ENCODE data around the gene EXOSC10. TPM values are rescaled to one million over a fixed set of nuclear protein-coding genes. Genes with fewer than 3 reads are reported as not detected.
A peak's percentile ranks its signal among the peaks of the same experiment; 100 is the strongest.
"Not testable (repeated sequence)": the region's sequence is repeated elsewhere in the genome, so short reads cannot be mapped to it uniquely, and the experiment has no call there.

The EXOSC10 gene
- total and polyA plus RNA-seq, 2 experiments from 2014 or later = 47.0 to 47.2 TPM

GRCh38 chr1:11041048-11041447 is 58.6 kb downstream of the EXOSC10 start:
- no peak overlapping the region for H3K4me2 ChIP-seq

GRCh38 chr1:11040105-11040429 is 59.6 kb downstream of the EXOSC10 start:
- not testable (repeated sequence) for H3K27ac ChIP-seq; H3K27me3 ChIP-seq; DNase-seq (ENCODE audit: low spot score); H3K36me3 ChIP-seq (replicated peaks; ENCODE audit: insufficient read depth, low read depth); H3K4me1 ChIP-seq (ENCODE audit: insufficient read depth); H4K20me1 ChIP-seq (ENCODE audit: insufficient read depth, poor library complexity, severe bottlenecking); H3K79me2 ChIP-seq; H3K4me2 ChIP-seq; H2AFZ ChIP-seq; H3K9me3 ChIP-seq (ENCODE audit: low read depth); H3K4me3 ChIP-seq; H3K9me2 ChIP-seq (replicated peaks; ENCODE audit: insufficient read depth)
- 87% methylated on average over 7 of the region's 7 CpGs for WGBS (ENCODE audit: low lambda C conversion rate, missing lambda C conversion rate)

More at GRCh38 chr1:11041048-11041447, 58.6 kb downstream of the EXOSC10 start:
- no peak overlapping the region for H3K27ac ChIP-seq
- H4K20me1 ChIP-seq (ENCODE audit: insufficient read depth, poor library complexity, severe bottlenecking) = no peaks in the 10 kb centered on the region
- no peaks in the 10 kb centered on the region for H3K27me3 ChIP-seq
- H3K4me1 ChIP-seq (ENCODE audit: insufficient read depth) = no peaks in the 10 kb centered on the region
- no peak overlapping the region for H3K4me3 ChIP-seq
- no peaks in the 10 kb centered on the region for H3K36me3 ChIP-seq (replicated peaks; ENCODE audit: insufficient read depth, low read depth)
- H3K9me3 ChIP-seq (ENCODE audit: low read depth) = no peaks in the 10 kb centered on the region
- TF ChIP-seq CTCF (IDR thresholded peaks at IDR 0.05; ENCODE audit: poor library complexity) (no peak), EZH2 (IDR thresholded peaks at IDR 0.05; ENCODE audit: borderline replicate concordance) (no peak), EZH2phosphoT487 (IDR thresholded peaks at IDR 0.05; ENCODE audit: low read depth, severe bottlenecking, unreplicated experiment) (no peak)
- DNase-seq (ENCODE audit: low spot score) = no peak
- H2AFZ ChIP-seq = no peak overlapping the region
- H3K79me2 ChIP-seq = no peaks in the 10 kb centered on the region
- no peaks in the 10 kb centered on the region for H3K9me2 ChIP-seq (replicated peaks; ENCODE audit: insufficient read depth)

GRCh38 chr1:11039351-11040104 is 60.1 kb downstream of the EXOSC10 start:
- 60% methylated on average over 2 of the region's 2 CpGs for WGBS (ENCODE audit: low lambda C conversion rate, missing lambda C conversion rate)
- H3K27ac ChIP-seq = no peak overlapping the region
- no peak for DNase-seq (ENCODE audit: low spot score)
- no peaks in the 10 kb centered on the region for H3K27me3 ChIP-seq
- H3K4me3 ChIP-seq = no peak overlapping the region
- no peaks in the 10 kb centered on the region for H3K36me3 ChIP-seq (replicated peaks; ENCODE audit: insufficient read depth, low read depth)
- H3K79me2 ChIP-seq = no peaks in the 10 kb centered on the region
- H2AFZ ChIP-seq = no peak overlapping the region
- no peaks in the 10 kb centered on the region for H3K9me3 ChIP-seq (ENCODE audit: low read depth)
- no peaks in the 10 kb centered on the region for H3K9me2 ChIP-seq (replicated peaks; ENCODE audit: insufficient read depth)
- TF ChIP-seq CTCF (IDR thresholded peaks at IDR 0.05; ENCODE audit: poor library complexity) = no peak
- TF ChIP-seq EZH2phosphoT487 (IDR thresholded peaks at IDR 0.05; ENCODE audit: low read depth, severe bottlenecking, unreplicated experiment) = no peak
- TF ChIP-seq EZH2 (IDR thresholded peaks at IDR 0.05; ENCODE audit: borderline replicate concordance) = no peak
- no peaks in the 10 kb centered on the region for H3K4me1 ChIP-seq (ENCODE audit: insufficient read depth)
- no peak overlapping the region for H3K4me2 ChIP-seq
- H4K20me1 ChIP-seq (ENCODE audit: insufficient read depth, poor library complexity, severe bottlenecking) = no peaks in the 10 kb centered on the region

GRCh38 chr1:11037740-11038182 is 61.9 kb downstream of the EXOSC10 start:
- Histone ChIP-seq H3K27me3 (no peaks in the 10 kb centered on the region), H3K4me3 (no peak overlapping the region), H3K9me3 (ENCODE audit: low read depth) (no peaks in the 10 kb centered on the region), H4K20me1 (ENCODE audit: insufficient read depth, poor library complexity, severe bottlenecking) (no peaks in the 10 kb centered on the region), H2AFZ (no peak overlapping the region), H3K4me2 (no peak overlapping the region), H3K36me3 (replicated peaks; ENCODE audit: insufficient read depth, low read depth) (no peaks in the 10 kb centered on the region), H3K4me1 (ENCODE audit: insufficient read depth) (no peaks in the 10 kb centered on the region), H3K79me2 (no peaks in the 10 kb centered on the region), H3K9me2 (replicated peaks; ENCODE audit: insufficient read depth) (no peaks in the 10 kb centered on the region), H3K27ac (no peak overlapping the region)
- WGBS (ENCODE audit: low lambda C conversion rate, missing lambda C conversion rate) = 4% methylated on average over 8 of the region's 8 CpGs
- peak; percentile 93 for DNase-seq (ENCODE audit: low spot score)
- TF ChIP-seq CTCF (IDR thresholded peaks at IDR 0.05; ENCODE audit: poor library complexity) = peak; percentile 99
- TF ChIP-seq EZH2 (IDR thresholded peaks at IDR 0.05; ENCODE audit: borderline replicate concordance) = no peak

- not testable (repeated sequence) for H3K4me2 ChIP-seq; H3K9me3 ChIP-seq (ENCODE audit: low read depth); H3K79me2 ChIP-seq; H3K9me2 ChIP-seq (replicated peaks; ENCODE audit: insufficient read depth); H3K27me3 ChIP-seq; H3K4me1 ChIP-seq (ENCODE audit: insufficient read depth); H3K4me3 ChIP-seq; DNase-seq (ENCODE audit: low spot score); H3K36me3 ChIP-seq (replicated peaks; ENCODE audit: insufficient read depth, low read depth); H2AFZ ChIP-seq; H3K27ac ChIP-seq; H4K20me1 ChIP-seq (ENCODE audit: insufficient read depth, poor library complexity, severe bottlenecking)
- 62% methylated on average over 18 of the region's 18 CpGs for WGBS (ENCODE audit: low lambda C conversion rate, missing lambda C conversion rate)
These were observed 62.5 kb downstream of the EXOSC10 start for GRCh38 chr1:11037019-11037739.

Measured in hepatocyte (in vitro differentiated cells).